HFFc6 (cell line): ENCODE data around the gene APCDD1. TPM values are rescaled to one million over a fixed set of nuclear protein-coding genes. Genes with fewer than 3 reads are reported as not detected.

Source experiments
- DNase-seq: peaks from one replicate; pipeline ENCODE4 v3.0.0-alpha.2; 2018
- H3K27ac Mint-ChIP-seq: 2 replicates; pipeline ENCODE4 v1.8.0; 2020; ENCODE audit warnings: mild to moderate bottlenecking, mixed read lengths
- H3K27me3 Mint-ChIP-seq: 2 replicates; pipeline ENCODE4 v1.8.0; 2021; ENCODE audit warnings: mild to moderate bottlenecking, moderate library complexity, mixed read lengths; ENCODE audit not compliant: insufficient read depth
- H3K36me3 Mint-ChIP-seq: 2 replicates; pipeline ENCODE4 v1.8.0; 2021; ENCODE audit warnings: low read depth, mixed read lengths
- H3K4me1 Mint-ChIP-seq: 2 replicates; pipeline ENCODE4 v1.8.0; 2020; ENCODE audit warnings: low read depth, mixed read lengths
- H3K4me3 Mint-ChIP-seq: 2 replicates; pipeline ENCODE4 v1.8.0; 2020; ENCODE audit warnings: mild to moderate bottlenecking, moderate library complexity, mixed read lengths
- H3K9me3 Mint-ChIP-seq: 2 replicates; pipeline ENCODE4 v1.8.0; 2020; ENCODE audit warnings: mild to moderate bottlenecking, mixed read lengths
- CTCF ChIP-seq: fragments of 200-600 bp; sonication (generic); IDR thresholded peaks from 2 replicates; pipeline ENCODE4 v1.5.0; 2021; ENCODE audit warnings: antibody characterized with exemption, mild to moderate bottlenecking
- total RNA-seq, 6 experiments: library from RNA; stranded (reverse); fragmentation: NEBNext Ultra II Directional; extraction: Animal tissue kit (Norgen Biotek cat#: 25700); gene quantifications; 2 replicates in 1 of 6; 3 replicates in 5 of 6; pipeline ENCODE4 v1.2.3, GENCODE V29; 2021

The APCDD1 gene
- total RNA-seq, 6 experiments from 2014 or later, result 0.12 TPM; not detected in 5

DNA sequence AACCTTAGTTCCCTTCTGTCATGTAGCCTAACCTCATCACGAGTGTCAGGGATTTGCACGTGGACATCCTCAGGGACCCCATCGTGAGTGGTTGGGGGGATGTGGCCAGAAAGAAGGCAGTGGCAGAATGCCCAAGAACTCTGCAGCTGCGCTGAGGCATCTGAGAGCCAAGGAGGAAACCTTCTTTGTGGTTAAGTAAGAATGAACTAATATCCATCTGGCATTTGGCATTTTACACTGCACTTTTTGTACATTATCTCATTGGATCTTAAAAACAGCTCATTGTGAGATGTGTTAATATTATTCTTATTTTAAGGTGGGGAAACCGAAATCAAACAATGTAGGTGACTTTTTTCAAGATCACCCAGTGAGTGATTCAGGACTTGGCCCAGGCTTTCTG lies 32.6 kb upstream of the APCDD1 start:
- H3K27me3 Mint-ChIP-seq, result peaks cover 19% of the 10 kb centered on the region
- 0 out of 2 replicates have a peak, but pooled peaks cover 8% of the 10 kb centered on the region for H3K36me3 Mint-ChIP-seq
- peaks cover 13% of the 10 kb centered on the region for H3K9me3 Mint-ChIP-seq
- H3K4me3 Mint-ChIP-seq, result no peak overlapping the region
- no peak for TF ChIP-seq CTCF
- H3K27ac Mint-ChIP-seq, result peak overlapping the region; percentile 78; the same call in 1 of the 2 replicates
- peak; percentile 30 for DNase-seq
- peaks cover 37% of the 10 kb centered on the region for H3K4me1 Mint-ChIP-seq

GRCh38 chr18:10422731-10423130 lies 31.7 kb upstream of the APCDD1 start:
- no peak for TF ChIP-seq CTCF
- Mint-ChIP-seq H3K4me3 (no peak overlapping the region), H3K4me1 (peaks cover 37% of the 10 kb centered on the region), H3K36me3 (0 out of 2 replicates have a peak, but pooled peaks cover 8% of the 10 kb centered on the region), H3K27me3 (peaks cover 19% of the 10 kb centered on the region), H3K9me3 (peaks cover 13% of the 10 kb centered on the region), H3K27ac (no peak overlapping the region)
- DNase-seq, result no peak

- no peak for DNase-seq
- Mint-ChIP-seq H3K4me3 (no peak overlapping the region), H3K36me3 (0 out of 2 replicates have a peak, but pooled peaks cover 5% of the 10 kb centered on the region), H3K27me3 (peaks cover 20% of the 10 kb centered on the region), H3K4me1 (peaks cover 29% of the 10 kb centered on the region), H3K27ac (no peak overlapping the region), H3K9me3 (peaks cover 11% of the 10 kb centered on the region)
- TF ChIP-seq CTCF, result no peak
Measured at GRCh38 chr18:10424585-10425307, 29.7 kb upstream of the APCDD1 start.

GRCh38 chr18:10430677-10431076 lies 23.8 kb upstream of the APCDD1 start:
- H3K36me3 Mint-ChIP-seq, result no peaks in the 10 kb centered on the region
- H3K9me3 Mint-ChIP-seq, result no peaks in the 10 kb centered on the region
- H3K4me1 Mint-ChIP-seq, result no peaks in the 10 kb centered on the region
- no peak overlapping the region for H3K4me3 Mint-ChIP-seq
- no peak overlapping the region for H3K27ac Mint-ChIP-seq
- peaks cover 21% of the 10 kb centered on the region for H3K27me3 Mint-ChIP-seq
- TF ChIP-seq CTCF, result no peak
- no peak for DNase-seq

DNA sequence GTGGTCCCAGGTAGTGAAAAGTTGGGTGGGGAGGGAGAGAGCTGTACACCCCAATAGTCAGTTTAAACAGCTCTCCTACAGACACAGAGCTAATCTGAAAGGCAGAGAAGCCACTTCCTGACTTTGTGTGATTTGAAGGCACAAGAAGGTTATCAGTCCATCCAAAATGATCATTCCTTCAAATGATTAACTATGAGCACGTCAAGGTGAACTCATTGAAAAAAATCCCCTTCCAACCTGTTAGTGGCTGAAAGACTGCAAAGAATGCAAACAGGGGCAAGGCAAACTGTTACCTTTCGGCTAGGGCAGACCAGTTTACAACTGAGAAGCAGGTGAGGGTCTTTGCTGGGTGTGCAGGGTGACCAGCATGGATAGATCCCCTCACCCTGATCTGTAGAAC lies 22.8 kb upstream of the APCDD1 start:
- Mint-ChIP-seq H3K27ac (no peak overlapping the region), H3K27me3 (peaks cover 14% of the 10 kb centered on the region; the same call in 1 of the 2 replicates), H3K9me3 (no peaks in the 10 kb centered on the region), H3K4me3 (no peak overlapping the region), H3K4me1 (no peaks in the 10 kb centered on the region), H3K36me3 (no peaks in the 10 kb centered on the region)
- TF ChIP-seq CTCF, result no peak
- DNase-seq, result no peak
